Measurements from ENCODE around the gene PDE4B.
"Not testable (repeated sequence)": the region's sequence is repeated elsewhere in the genome, so short reads cannot be mapped to it uniquely, and the experiment has no call there.

- TF ChIP-seq EZH2 (IDR thresholded peaks at IDR 0.05; ENCODE audit: low read length, unreplicated experiment); CTCF (conservative IDR thresholded peaks at IDR 0.05; ENCODE audit: low read depth, low read length); EZH2phosphoT487 (IDR thresholded peaks at IDR 0.05; ENCODE audit: borderline replicate concordance, low read length): not testable (repeated sequence)
Observed at GRCh38 chr1:65878342-65878741, 85.6 kb downstream of the PDE4B start.

All from PC-3 (cell line).